ENCODE measurements around the gene ASB8.

ASB8 gene

DNA sequence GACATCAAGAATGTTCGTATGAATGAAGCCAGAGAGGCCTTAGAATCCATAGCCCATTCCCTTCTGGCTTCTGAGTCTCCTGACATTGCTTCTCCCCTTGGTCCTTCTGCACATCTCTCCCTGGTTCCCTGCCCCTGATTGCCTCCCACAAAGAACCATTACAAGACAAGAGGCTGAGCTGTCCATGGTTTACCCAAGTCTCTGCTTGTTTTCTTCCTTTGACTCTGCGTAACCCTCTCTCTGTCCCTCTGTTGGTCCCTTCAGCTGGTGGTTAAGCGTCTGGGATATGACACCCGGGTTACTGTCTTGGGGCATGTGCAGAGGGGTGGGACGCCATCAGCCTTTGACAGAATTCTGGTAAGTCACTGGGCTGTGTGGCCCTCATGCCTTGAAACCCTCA lies 22.3 kb downstream of the ASB8 start:
- H3K9me2 ChIP-seq (replicated peaks; ENCODE audit: insufficient read depth, low read length): no peaks in the 10 kb centered on the region
- H3K4me2 ChIP-seq (ENCODE audit: low read depth, low read length, poor library complexity, severe bottlenecking): no peak overlapping the region
- H2AFZ ChIP-seq (ENCODE audit: low read depth, low read length, severe bottlenecking): no peak overlapping the region
- 0 out of 2 replicates have a peak, but pooled peaks cover 5% of the 10 kb centered on the region for H3K36me3 ChIP-seq (ENCODE audit: low read length)
- no peaks in the 10 kb centered on the region for H3K27me3 ChIP-seq (ENCODE audit: low read length)
- H3K4me3 ChIP-seq (ENCODE audit: insufficient read depth, low read length, poor library complexity, severe bottlenecking): no peak overlapping the region
- no peaks in the 10 kb centered on the region for H3K79me2 ChIP-seq (ENCODE audit: insufficient read depth, low read length)
- no peaks in the 10 kb centered on the region for H4K20me1 ChIP-seq (ENCODE audit: low read depth, low read length)
- TF ChIP-seq, protein P1, sequence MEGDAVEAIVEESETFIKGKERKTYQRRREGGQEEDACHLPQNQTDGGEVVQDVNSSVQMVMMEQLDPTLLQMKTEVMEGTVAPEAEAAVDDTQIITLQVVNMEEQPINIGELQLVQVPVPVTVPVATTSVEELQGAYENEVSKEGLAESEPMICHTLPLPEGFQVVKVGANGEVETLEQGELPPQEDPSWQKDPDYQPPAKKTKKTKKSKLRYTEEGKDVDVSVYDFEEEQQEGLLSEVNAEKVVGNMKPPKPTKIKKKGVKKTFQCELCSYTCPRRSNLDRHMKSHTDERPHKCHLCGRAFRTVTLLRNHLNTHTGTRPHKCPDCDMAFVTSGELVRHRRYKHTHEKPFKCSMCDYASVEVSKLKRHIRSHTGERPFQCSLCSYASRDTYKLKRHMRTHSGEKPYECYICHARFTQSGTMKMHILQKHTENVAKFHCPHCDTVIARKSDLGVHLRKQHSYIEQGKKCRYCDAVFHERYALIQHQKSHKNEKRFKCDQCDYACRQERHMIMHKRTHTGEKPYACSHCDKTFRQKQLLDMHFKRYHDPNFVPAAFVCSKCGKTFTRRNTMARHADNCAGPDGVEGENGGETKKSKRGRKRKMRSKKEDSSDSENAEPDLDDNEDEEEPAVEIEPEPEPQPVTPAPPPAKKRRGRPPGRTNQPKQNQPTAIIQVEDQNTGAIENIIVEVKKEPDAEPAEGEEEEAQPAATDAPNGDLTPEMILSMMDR (IDR thresholded peaks at IDR 0.05; ENCODE audit: insufficient read depth, low read length, poor library complexity, severe bottlenecking): no peak
- TF ChIP-seq EZH2phosphoT487 (conservative IDR thresholded peaks at IDR 0.05; ENCODE audit: low read length): no peak
- H3K9me3 ChIP-seq (ENCODE audit: insufficient read depth, low read length): no peaks in the 10 kb centered on the region
- no peak overlapping the region for H3K9ac ChIP-seq (ENCODE audit: low read length)
- no peak overlapping the region for H3K27ac ChIP-seq (ENCODE audit: low read depth, low read length)
- no peaks in the 10 kb centered on the region for H3F3A ChIP-seq (ENCODE audit: insufficient read depth)

DNA sequence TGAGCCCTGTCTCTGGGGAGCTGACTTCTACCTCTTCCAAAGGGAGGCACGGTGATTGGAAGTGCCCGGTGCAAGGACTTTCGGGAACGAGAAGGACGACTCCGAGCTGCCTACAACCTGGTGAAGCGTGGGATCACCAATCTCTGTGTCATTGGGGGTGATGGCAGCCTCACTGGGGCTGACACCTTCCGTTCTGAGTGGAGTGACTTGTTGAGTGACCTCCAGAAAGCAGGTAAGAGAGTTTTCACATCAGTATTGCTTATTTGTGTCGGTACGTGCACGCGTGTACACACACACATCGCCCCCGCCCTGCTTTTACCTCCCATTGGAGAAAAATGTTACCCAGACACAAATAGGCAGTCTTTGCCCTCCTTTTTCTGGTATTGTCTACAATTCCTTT lies 24.5 kb downstream of the ASB8 start:
- Histone ChIP-seq H3K36me3 (ENCODE audit: low read length) (0 out of 2 replicates have a peak, but pooled peaks cover 5% of the 10 kb centered on the region), H3K27ac (ENCODE audit: low read depth, low read length) (no peak overlapping the region)

DNA sequence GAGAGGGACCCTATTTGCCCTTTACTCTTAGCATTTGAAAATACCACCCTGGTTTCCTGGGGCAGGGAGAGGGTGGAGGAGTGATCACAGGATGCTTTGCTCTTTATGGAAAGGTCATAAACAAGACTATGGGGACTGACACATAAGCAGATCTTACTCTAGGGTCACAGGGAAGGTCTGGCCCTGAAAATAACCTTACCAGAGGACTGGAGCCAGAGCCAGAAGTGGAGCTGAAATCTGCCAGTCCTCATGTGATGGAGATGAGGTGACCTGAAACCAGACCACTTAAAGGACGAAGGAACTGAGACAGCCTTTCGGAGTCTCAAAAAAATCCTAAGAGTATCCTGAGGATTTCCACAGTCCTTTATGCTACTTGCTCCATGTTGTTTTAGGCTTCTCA lies 25.8 kb downstream of the ASB8 start:
- H3K9me3 ChIP-seq (ENCODE audit: insufficient read depth, low read length): no peaks in the 10 kb centered on the region
- no peak overlapping the region for H3K27ac ChIP-seq (ENCODE audit: low read depth, low read length)
- no peak for TF ChIP-seq EZH2phosphoT487 (conservative IDR thresholded peaks at IDR 0.05; ENCODE audit: low read length)
- TF ChIP-seq, protein P1 (IDR thresholded peaks at IDR 0.05; ENCODE audit: insufficient read depth, low read length, poor library complexity, severe bottlenecking): no peak
- no peak overlapping the region for H3K4me3 ChIP-seq (ENCODE audit: insufficient read depth, low read length, poor library complexity, severe bottlenecking)
- no peaks in the 10 kb centered on the region for H3F3A ChIP-seq (ENCODE audit: insufficient read depth)
- H3K27me3 ChIP-seq (ENCODE audit: low read length): no peaks in the 10 kb centered on the region
- H2AFZ ChIP-seq (ENCODE audit: low read depth, low read length, severe bottlenecking): no peak overlapping the region
- no peak overlapping the region for H3K9ac ChIP-seq (ENCODE audit: low read length)
- no peaks in the 10 kb centered on the region for H3K9me2 ChIP-seq (replicated peaks; ENCODE audit: insufficient read depth, low read length)
- H3K4me2 ChIP-seq (ENCODE audit: low read depth, low read length, poor library complexity, severe bottlenecking): no peak overlapping the region
- H4K20me1 ChIP-seq (ENCODE audit: low read depth, low read length): no peaks in the 10 kb centered on the region
- 0 out of 2 replicates have a peak, but pooled peaks cover 5% of the 10 kb centered on the region for H3K36me3 ChIP-seq (ENCODE audit: low read length)
- H3K79me2 ChIP-seq (ENCODE audit: insufficient read depth, low read length): no peaks in the 10 kb centered on the region

More for the DNA sequence above, 24.5 kb downstream of the ASB8 start:
- H3F3A ChIP-seq (ENCODE audit: insufficient read depth): no peaks in the 10 kb centered on the region
- TF ChIP-seq, protein P1 (IDR thresholded peaks at IDR 0.05; ENCODE audit: insufficient read depth, low read length, poor library complexity, severe bottlenecking): no peak
- TF ChIP-seq EZH2phosphoT487 (conservative IDR thresholded peaks at IDR 0.05; ENCODE audit: low read length): no peak
- H3K9me3 ChIP-seq (ENCODE audit: insufficient read depth, low read length): no peaks in the 10 kb centered on the region
- H3K4me2 ChIP-seq (ENCODE audit: low read depth, low read length, poor library complexity, severe bottlenecking): no peak overlapping the region
- no peak overlapping the region for H3K4me3 ChIP-seq (ENCODE audit: insufficient read depth, low read length, poor library complexity, severe bottlenecking)
- no peaks in the 10 kb centered on the region for H4K20me1 ChIP-seq (ENCODE audit: low read depth, low read length)
- no peaks in the 10 kb centered on the region for H3K27me3 ChIP-seq (ENCODE audit: low read length)
- no peaks in the 10 kb centered on the region for H3K79me2 ChIP-seq (ENCODE audit: insufficient read depth, low read length)
- H3K9me2 ChIP-seq (replicated peaks; ENCODE audit: insufficient read depth, low read length): no peaks in the 10 kb centered on the region
- no peak overlapping the region for H3K9ac ChIP-seq (ENCODE audit: low read length)
- H2AFZ ChIP-seq (ENCODE audit: low read depth, low read length, severe bottlenecking): no peak overlapping the region
